Left lobe of liver (tissue), 2 donors: ENCODE results near the gene ABCC12. TPM values are rescaled to one million over a fixed set of nuclear protein-coding genes. Genes with fewer than 3 reads are reported as not detected.
"Not testable (repeated sequence)": the region's sequence is repeated elsewhere in the genome, so short reads cannot be mapped to it uniquely, and the experiment has no call there.

Experiments
- ATAC-seq: fragments of 200-7000 bp; cut with Tn5 transposase; one replicate; pipeline ENCODE4 v1.9.1; 2020; ENCODE audit warnings: mild to moderate bottlenecking, moderate library complexity
- DNase-seq: peaks from one replicate; pipeline ENCODE4 v3.0.0-alpha.2; 2020; ENCODE audit warnings: low spot score
- total RNA-seq: library from RNA; stranded (reverse); gene quantifications from one replicate; pipeline ENCODE4 v1.2.1, GENCODE V29; 2021
- donor health status: DM: no; HTN: no; CAD: no; lungs with moderate emphysema.
- donor health status: DM: no; HTN: yes; CAD: no.

Gene ABCC12
- total RNA-seq, 1 donor from 2014 or later = 0.08 TPM

- DNase-seq, ATAC-seq: not testable (repeated sequence)
Measured at GRCh38 chr16:48166617-48167016, 10.8 kb upstream of the ABCC12 start.

GRCh38 chr16:48165961-48166578 is 10.3 kb upstream of the ABCC12 start:
- peak; percentile 2 for ATAC-seq
- DNase-seq = no peak

GRCh38 chr16:48164907-48165715 is 9.3 kb upstream of the ABCC12 start:
- ATAC-seq = peak; percentile 92
- DNase-seq = peak; percentile 85

GRCh38 chr16:48162839-48163410 is 7.1 kb upstream of the ABCC12 start:
- peak; percentile 55 for DNase-seq
- ATAC-seq = peak; percentile 62

- ATAC-seq (no peak), DNase-seq (no peak)
Measured at GRCh38 chr16:48161906-48162305, 6.1 kb upstream of the ABCC12 start.

GRCh38 chr16:48160575-48160974 is 4.8 kb upstream of the ABCC12 start:
- ATAC-seq = no peak
- DNase-seq = no peak

GRCh38 chr16:48158296-48158695 is 2.5 kb upstream of the ABCC12 start:
- ATAC-seq (no peak), DNase-seq (no peak)

GRCh38 chr16:48157794-48158193 is 2.0 kb upstream of the ABCC12 start:
- DNase-seq (no peak), ATAC-seq (no peak)

GRCh38 chr16:48157302-48157701 is 1.5 kb upstream of the ABCC12 start:
- DNase-seq = no peak
- ATAC-seq = no peak

- DNase-seq = peak; percentile 81
- ATAC-seq = peak; percentile 99
Measured at GRCh38 chr16:48156790-48157209, 1.0 kb upstream of the ABCC12 start.

- DNase-seq (no peak), ATAC-seq (no peak)
Measured at GRCh38 chr16:48153774-48154173, 2.0 kb downstream of the ABCC12 start.

- ATAC-seq (no peak), DNase-seq (no peak)
Measured at GRCh38 chr16:48152226-48152625, 3.6 kb downstream of the ABCC12 start.

GRCh38 chr16:48150707-48151106 is 5.1 kb downstream of the ABCC12 start:
- no peak for DNase-seq
- no peak for ATAC-seq

- no peak for DNase-seq
- no peak for ATAC-seq
Measured at GRCh38 chr16:48146710-48147109, 9.1 kb downstream of the ABCC12 start.

GRCh38 chr16:48146131-48146530 is 9.7 kb downstream of the ABCC12 start:
- no peak for DNase-seq
- no peak for ATAC-seq

GRCh38 chr16:48143812-48144368 is 11.9 kb downstream of the ABCC12 start:
- DNase-seq = no peak
- no peak for ATAC-seq

GRCh38 chr16:48140821-48141220 is 15.0 kb downstream of the ABCC12 start:
- ATAC-seq (no peak), DNase-seq (no peak)

- ATAC-seq (no peak), DNase-seq (no peak)
Measured at GRCh38 chr16:48139517-48139916, 16.3 kb downstream of the ABCC12 start.

- DNase-seq (no peak), ATAC-seq (no peak)
Measured at GRCh38 chr16:48138543-48138942, 17.2 kb downstream of the ABCC12 start.

- no peak for ATAC-seq
- DNase-seq = no peak
Measured at GRCh38 chr16:48137822-48138221, 18.0 kb downstream of the ABCC12 start.

- ATAC-seq = peak; percentile 37
- no peak for DNase-seq
Measured at GRCh38 chr16:48136547-48137360, 19.0 kb downstream of the ABCC12 start.
